ENCODE measurements around the gene PCDH1.

The PCDH1 gene

DNA sequence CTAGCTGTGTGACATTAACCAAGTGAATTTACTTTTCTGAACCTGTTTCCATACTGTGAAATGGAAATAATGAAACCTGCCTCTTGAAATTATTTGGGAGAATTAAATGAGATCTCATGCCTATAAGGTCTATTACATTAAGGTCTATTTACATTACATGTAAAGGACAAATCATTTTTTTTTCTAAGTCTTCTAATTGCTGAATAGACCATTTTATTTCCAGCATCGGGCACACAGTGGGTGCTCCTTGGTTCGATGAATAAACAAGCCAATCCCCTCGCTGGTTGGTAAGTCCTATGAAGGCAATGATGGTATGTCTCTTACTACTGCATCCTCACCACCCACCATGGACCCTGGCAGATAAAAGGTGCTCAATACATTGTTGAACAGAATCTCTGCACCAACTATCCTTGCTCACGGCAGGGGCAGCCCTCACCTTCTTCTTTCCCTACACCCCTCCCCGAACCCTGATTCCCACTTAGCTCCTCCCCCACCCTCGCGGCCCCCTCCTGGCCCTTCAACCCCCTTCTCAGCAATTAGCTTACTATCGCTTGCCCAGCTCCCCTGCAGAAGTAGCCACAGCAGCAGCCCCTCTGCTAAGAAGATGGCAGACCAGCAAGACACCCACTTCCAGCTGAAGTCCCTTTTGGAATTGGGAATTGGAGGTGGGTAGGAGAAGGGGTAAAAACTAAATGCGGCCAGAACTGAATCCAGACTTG lies 3.0 kb downstream of the PCDH1 start:
- no peak for DNase-seq (ENCODE audit: extremely low read depth in 1 of 2, low read depth in 1 of 2)

GRCh38 chr5:141874262-141874964 lies 3.8 kb downstream of the PCDH1 start:
- DNase-seq (ENCODE audit: extremely low read depth in 1 of 2, low read depth in 1 of 2): no peak

- no peak for DNase-seq (ENCODE audit: extremely low read depth in 1 of 2, low read depth in 1 of 2)
Observed at GRCh38 chr5:141873933-141874261, 4.3 kb downstream of the PCDH1 start.

DNA sequence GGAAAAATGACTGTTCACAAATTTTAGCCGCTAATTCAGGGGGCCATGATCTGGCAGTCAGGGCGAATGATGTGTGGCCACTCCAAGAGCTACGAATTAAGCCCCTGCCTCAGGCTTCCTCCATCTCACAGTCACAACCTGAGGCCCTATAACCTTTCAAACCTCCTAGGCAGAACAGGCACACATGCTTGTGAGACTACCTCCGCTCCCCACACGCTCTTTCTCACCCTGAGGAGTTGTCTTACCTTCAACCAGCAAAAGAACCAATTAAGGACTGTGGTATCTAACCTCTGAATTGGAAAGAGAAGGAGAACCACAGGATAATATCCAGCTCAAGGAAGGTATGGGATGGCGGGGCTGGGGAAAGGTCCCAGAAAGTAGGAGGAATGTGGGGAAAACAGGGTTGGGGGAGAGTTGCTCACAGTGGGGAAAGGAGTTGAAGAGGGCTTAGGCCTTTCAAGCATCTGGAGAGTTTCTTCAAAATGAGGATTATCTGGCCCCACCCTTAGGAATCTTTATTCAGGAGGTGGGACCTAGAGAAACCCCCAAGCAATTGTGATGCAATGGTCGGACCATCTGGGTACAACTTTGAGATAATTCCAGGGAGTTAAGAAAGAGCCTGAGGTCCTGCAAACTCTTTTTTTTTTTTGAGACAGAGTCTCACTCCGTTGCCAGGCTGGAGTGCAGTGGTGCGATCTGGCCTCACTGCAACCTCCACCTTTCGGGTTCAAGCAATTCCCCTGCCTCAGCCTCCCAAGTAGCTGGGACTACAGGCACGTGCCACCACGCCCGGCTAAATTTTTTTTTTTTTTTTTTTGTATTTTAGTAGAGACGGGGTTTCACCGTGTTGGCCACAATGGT lies 5.5 kb downstream of the PCDH1 start:
- no peak for DNase-seq (ENCODE audit: extremely low read depth in 1 of 2, low read depth in 1 of 2)

DNA sequence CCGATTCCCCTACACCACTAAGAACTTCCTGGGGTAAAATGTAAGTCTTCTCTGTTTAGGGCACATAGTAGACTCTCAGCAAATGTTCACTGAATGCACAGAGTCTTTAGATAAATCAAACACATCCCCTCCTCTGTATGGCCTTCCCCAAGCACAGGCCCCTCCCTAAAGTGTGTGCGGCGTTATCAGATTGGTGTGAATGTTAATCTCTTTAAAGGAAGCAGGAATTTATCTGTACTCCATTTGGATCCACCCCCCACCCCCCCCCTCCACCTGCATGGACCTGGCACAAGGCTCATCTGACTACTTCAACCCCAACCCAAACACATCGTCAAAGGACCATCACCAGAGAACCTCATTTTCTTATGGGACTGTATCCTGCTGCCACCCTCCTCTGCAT lies 6.3 kb downstream of the PCDH1 start:
- no peak for DNase-seq (ENCODE audit: extremely low read depth in 1 of 2, low read depth in 1 of 2)

- DNase-seq (ENCODE audit: extremely low read depth in 1 of 2, low read depth in 1 of 2): no peak
Observed at GRCh38 chr5:141870871-141871270, 7.3 kb downstream of the PCDH1 start.

DNA sequence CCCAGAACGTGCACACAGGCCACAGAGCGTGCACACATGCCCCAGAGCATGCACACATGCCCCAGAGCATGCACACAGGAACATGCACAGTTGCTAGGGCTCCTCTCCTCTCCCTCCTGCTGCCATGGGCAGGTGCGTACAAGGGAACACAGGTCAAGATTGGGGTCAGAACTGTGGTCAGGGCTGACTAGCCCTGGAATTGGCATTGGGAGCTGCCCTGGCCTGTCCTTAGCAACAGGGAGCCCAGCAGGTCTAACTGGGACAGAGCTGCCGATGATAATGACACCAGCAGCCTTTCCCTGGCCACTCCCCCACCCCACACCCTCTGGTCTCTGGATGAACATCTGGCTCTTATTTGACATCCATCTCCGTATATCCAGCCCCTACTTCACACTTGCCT lies 8.0 kb downstream of the PCDH1 start:
- no peak for DNase-seq (ENCODE audit: extremely low read depth in 1 of 2, low read depth in 1 of 2)

GRCh38 chr5:141869514-141869913 lies 8.7 kb downstream of the PCDH1 start:
- no peak for DNase-seq (ENCODE audit: extremely low read depth in 1 of 2, low read depth in 1 of 2)

DNA sequence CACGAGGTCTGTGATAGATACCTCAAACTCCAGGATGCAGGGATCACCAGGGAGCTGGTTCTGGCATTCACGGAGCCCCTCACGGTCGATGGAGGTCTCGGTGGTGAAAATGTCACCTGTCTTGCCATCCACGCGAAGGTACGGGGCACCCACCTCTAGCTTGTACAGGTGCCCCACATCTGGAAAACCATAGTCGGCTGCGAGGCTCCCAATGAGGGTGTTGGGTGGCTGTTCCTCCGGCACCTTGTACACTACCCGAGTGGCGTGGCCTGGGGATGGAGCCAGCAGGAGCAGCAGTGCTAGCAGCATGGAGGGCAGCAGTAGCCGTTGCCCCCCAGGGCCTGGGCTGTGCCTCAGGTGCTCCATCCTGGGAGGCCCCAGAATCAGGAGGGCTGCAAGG lies 9.2 kb downstream of the PCDH1 start:
- no peak for DNase-seq (ENCODE audit: extremely low read depth in 1 of 2, low read depth in 1 of 2)

- no peak for DNase-seq (ENCODE audit: extremely low read depth in 1 of 2, low read depth in 1 of 2)
Observed at GRCh38 chr5:141868541-141868940, 9.7 kb downstream of the PCDH1 start.

DNA sequence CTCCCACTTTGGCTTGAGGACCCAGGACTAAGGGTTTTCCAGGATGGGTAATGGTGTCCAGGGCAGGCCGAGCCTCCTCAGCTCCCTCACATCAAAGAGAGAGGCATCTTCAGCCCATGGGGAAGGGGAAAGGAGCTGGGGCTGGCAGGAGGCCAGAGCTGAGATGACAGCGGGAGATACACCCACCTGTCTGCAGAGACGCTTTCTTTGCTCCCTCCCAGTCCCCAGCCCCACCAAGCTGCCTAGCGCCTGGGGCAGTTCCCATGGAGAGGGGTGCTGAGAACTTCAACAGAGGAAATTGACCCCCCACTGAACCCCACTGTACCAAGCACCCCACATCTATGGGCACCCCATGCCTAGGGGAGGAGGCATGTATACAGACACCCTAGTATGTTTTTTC lies 10.6 kb downstream of the PCDH1 start:
- no peak for DNase-seq (ENCODE audit: extremely low read depth in 1 of 2, low read depth in 1 of 2)

GRCh38 chr5:141867139-141867538 lies 11.1 kb downstream of the PCDH1 start:
- DNase-seq (ENCODE audit: extremely low read depth in 1 of 2, low read depth in 1 of 2): no peak

GRCh38 chr5:141866096-141866495 lies 12.1 kb downstream of the PCDH1 start:
- no peak for DNase-seq (ENCODE audit: extremely low read depth in 1 of 2, low read depth in 1 of 2)

- DNase-seq (ENCODE audit: extremely low read depth in 1 of 2, low read depth in 1 of 2): no peak
Observed at GRCh38 chr5:141865406-141865805, 12.8 kb downstream of the PCDH1 start.

- DNase-seq (ENCODE audit: extremely low read depth in 1 of 2, low read depth in 1 of 2): no peak
Observed at GRCh38 chr5:141864371-141865370, 13.5 kb downstream of the PCDH1 start.

DNA sequence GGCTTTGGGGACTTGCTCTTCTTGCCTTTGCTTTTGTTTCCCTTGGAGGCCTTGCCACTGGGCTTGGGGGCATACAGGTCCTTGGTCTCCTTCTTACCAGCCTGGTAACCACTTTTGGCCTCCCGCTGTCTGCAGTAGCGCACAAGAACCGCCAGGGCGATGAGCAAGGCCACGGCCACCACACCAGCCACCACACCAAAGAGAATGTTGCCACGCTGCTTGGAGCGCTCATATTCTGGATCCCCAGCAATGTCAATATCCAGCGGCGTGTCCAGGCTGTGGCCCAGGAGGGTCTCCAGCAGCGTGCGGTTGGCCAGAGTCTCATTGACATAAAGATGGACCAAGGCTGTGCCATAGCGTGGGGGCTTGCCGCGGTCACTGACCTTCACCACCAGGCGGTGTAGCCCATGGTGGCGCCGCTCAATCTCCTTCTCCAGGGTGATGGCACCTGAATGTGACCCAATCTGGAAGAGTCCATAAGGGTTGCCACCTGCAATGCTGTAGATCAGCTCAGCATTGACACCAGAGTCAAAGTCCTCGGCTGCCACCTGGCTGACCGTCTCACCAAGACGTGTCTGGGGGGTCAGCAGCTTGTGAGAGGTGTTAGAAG lies 14.5 kb downstream of the PCDH1 start:
- no peak for DNase-seq (ENCODE audit: extremely low read depth in 1 of 2, low read depth in 1 of 2)

GRCh38 chr5:141862936-141863543 lies 15.2 kb downstream of the PCDH1 start:
- DNase-seq (ENCODE audit: extremely low read depth in 1 of 2, low read depth in 1 of 2): no peak

GRCh38 chr5:141861194-141861593 lies 17.0 kb downstream of the PCDH1 start:
- DNase-seq (ENCODE audit: extremely low read depth in 1 of 2, low read depth in 1 of 2): no peak

DNA sequence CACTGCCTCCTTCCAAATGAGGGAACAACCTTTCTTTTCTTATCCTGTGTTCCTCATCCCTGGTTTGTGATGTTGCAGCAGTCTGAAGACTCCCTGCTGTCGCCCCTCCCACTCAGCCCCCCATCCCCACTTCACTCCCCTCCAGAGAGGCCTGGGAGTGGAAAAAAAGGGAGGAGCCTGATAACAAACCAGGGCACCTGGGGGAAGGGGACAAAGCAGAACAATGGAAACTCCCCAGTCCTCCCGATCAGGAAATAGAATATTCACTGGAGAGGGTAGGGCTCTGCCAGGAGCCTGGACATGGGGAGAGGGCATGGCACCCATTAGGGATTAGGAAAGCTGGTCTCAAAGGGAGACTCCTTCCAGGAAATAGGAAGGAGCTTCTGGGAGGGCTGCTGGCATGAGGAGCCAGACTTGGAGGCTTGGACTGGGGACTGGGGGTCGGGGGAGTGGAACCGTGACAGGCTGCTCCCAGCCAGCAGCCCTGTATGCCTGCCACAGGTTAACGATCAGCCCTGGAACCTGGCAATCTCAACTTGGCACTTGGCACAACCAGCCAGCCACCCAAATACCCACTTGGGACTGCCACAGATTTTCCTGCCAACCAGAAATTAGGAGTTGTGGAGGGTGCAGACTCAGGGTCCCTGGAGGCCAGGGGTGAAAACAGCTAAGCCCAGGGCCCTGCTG lies 20.0 kb downstream of the PCDH1 start:
- DNase-seq (ENCODE audit: extremely low read depth in 1 of 2, low read depth in 1 of 2): no peak

Data from stimulated activated CD8-positive, alpha-beta memory T cell treated with anti-CD3 and anti-CD28 coated beads, Interleukin-7, amount 100 ng/mL, for 48 hours (primary cell).